Right lobe of liver (tissue), 4 donors: Measurements from ENCODE around the gene PISD.

Experiments
- CTCF ChIP-seq, 4 donors: fragments of 200-600 bp in 3 of 4; fragments of 450-650 bp in 1 of 4; IDR thresholded peaks; one replicate each; pipeline versions ENCODE4 v1.5.1 to v1.8.0; 2016 to 2022; ENCODE audit warnings: antibody characterized with exemption in 4 of 4, mild to moderate bottlenecking in 2 of 4
- POLR2A ChIP-seq: fragments of 450-650 bp; IDR thresholded peaks from one replicate; pipeline ENCODE4 v1.6.1; 2017; ENCODE audit warnings: antibody characterized with exemption, mild to moderate bottlenecking
- donor health status: DM: no; HTN: no; CAD: no.
- donor health status: DM: no; HTN: no; CAD: no.
- donor health status: DM: no; HTN: yes; CAD: no.

DNA sequence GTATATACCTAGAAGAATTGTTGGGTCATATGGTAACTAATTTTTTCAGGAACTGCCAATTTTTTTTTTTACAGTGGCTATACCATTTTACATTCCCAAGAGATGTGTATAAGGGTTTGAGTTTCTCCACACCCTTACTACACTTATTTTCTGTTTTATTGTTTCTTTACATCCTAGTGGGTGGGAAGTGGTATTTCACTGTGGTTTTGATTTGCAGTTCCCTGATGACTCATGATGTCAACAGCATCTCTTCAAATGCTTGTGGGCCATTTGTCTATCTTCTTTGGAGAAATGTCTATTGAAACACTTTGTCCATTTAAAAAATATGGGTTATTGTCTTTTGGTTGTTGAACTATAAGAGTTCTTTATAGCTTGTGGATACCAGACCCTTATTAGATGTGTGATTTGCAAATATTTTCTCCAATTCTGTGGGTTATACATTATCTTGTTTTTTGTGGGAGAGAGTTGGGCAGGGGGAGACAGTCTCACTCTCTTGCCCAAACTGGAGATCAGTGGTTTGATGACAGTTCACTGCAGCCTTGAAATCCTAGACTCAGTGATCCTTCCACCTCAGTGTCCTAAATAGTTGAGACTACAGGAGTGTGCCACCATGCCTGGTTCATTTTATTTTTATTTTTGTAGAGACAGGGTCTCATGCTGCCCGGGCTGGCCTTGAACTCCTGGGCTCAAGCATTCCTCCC lies 30.3 kb upstream of the PISD start:
- no peak for TF ChIP-seq CTCF (IDR thresholded peaks at IDR 0.05)
- no peak for TF ChIP-seq POLR2A
